HCT116 (cell line): Measurements from ENCODE around the gene RELA.

Experiments used
- CTCF ChIP-seq, 3 experiments: fragments of 200-600 bp in 1 of 3; sonication (generic) in 1 of 3; IDR thresholded peaks in 2 of 3; conservative IDR thresholded peaks in 1 of 3; 2 replicates each; pipeline ENCODE4 v1.5.1; 2012 to 2017; ENCODE audit warnings: low read depth in 2 of 3, low read length in 2 of 3, antibody characterized with exemption in 1 of 3, borderline replicate concordance in 1 of 3, control low read depth in 1 of 3, mild to moderate bottlenecking in 1 of 3, mixed read lengths in 1 of 3, mixed run types in 1 of 3, moderate library complexity in 1 of 3; ENCODE audit not compliant: insufficient read depth in 1 of 3
- EZH2phosphoT487 ChIP-seq: fragments of 200-600 bp; IDR thresholded peaks from 2 replicates; pipeline ENCODE4 v1.6.1; 2018; ENCODE audit warnings: antibody characterized with exemption, borderline replicate concordance
- POLR2A ChIP-seq: IDR thresholded peaks from 2 replicates; pipeline ENCODE4 v1.7.0; 2011; ENCODE audit warnings: borderline replicate concordance; ENCODE audit not compliant: insufficient read depth, insufficient read length; ENCODE audit errors: extremely low read depth
- REST ChIP-seq: IDR thresholded peaks from 2 replicates; pipeline ENCODE4 v1.6.1; 2012; ENCODE audit warnings: low read depth

GRCh38 chr11:65698205-65698604 is 35.5 kb upstream of the RELA start:
- TF ChIP-seq CTCF (IDR thresholded peaks at IDR 0.05 in 2 of 3, conservative IDR thresholded peaks at IDR 0.05 in 1 of 3; ENCODE audit: borderline replicate concordance in 1 of 3, insufficient read depth in 1 of 3, low read depth in 2 of 3, low read length in 2 of 3), result no peak
- TF ChIP-seq POLR2A, result no peak
- no peak for TF ChIP-seq EZH2phosphoT487
- no peak for TF ChIP-seq REST
